Measurements from ENCODE around the gene CLIP1. TPM values are rescaled to one million over a fixed set of nuclear protein-coding genes. Genes with fewer than 3 reads are reported as not detected.

The CLIP1 gene
- polyA plus RNA-seq, 1 donor (not counting 4 experiments of a cell fraction or from before 2014, with no cell fraction given) = 54.0 TPM

- Histone ChIP-seq H3K9me3 (ENCODE audit: control insufficient read depth, low read depth, low read length) (no peaks in the 10 kb centered on the region), H2AFZ (ENCODE audit: control insufficient read depth, low read length) (no peak overlapping the region), H4K20me1 (ENCODE audit: control insufficient read depth, extremely low read depth, insufficient read depth, low read length) (no peaks in the 10 kb centered on the region), H3K4me3 (ENCODE audit: control insufficient read depth in 2 of 3, extremely low read depth in 1 of 3, insufficient read depth in 2 of 3, low read depth in 1 of 3, low read length in 3 of 3) (no peak overlapping the region), H3K4me1 (ENCODE audit: control insufficient read depth, extremely low read depth, insufficient read depth, low read length) (no peaks in the 10 kb centered on the region), H3K27ac (ENCODE audit: control insufficient read depth, insufficient read depth, low read length) (no peak overlapping the region), H3K36me3 (ENCODE audit: control insufficient read depth in 2 of 2, extremely low read depth in 1 of 2, insufficient read depth in 2 of 2, low read length in 2 of 2) (peaks cover 25 to 28% of the 10 kb centered on the region in 2 experiments), H3K9ac (ENCODE audit: control insufficient read depth, extremely low read depth, insufficient read depth, low read length) (no peak overlapping the region), H3K4me2 (ENCODE audit: control insufficient read depth, extremely low read depth, insufficient read depth, low read depth, low read length) (no peak overlapping the region), H3K79me2 (ENCODE audit: control insufficient read depth, insufficient read depth, low read length) (no peaks in the 10 kb centered on the region), H3K9me1 (ENCODE audit: control insufficient read depth, extremely low read depth, insufficient read depth, low read length) (no peaks in the 10 kb centered on the region), H3K27me3 (ENCODE audit: control insufficient read depth, extremely low read depth, insufficient read depth, low read length) (no peaks in the 10 kb centered on the region)
- DNase-seq (ENCODE audit: low read depth, low spot score) (no peak), FAIRE-seq (no peak)
- dilution Hi-C loops (cut with MboI; ENCODE audit: extremely low pct_ligation_motif_present, low sequenced_read_pairs) = no loop called here
- TF ChIP-seq, protein P1, sequence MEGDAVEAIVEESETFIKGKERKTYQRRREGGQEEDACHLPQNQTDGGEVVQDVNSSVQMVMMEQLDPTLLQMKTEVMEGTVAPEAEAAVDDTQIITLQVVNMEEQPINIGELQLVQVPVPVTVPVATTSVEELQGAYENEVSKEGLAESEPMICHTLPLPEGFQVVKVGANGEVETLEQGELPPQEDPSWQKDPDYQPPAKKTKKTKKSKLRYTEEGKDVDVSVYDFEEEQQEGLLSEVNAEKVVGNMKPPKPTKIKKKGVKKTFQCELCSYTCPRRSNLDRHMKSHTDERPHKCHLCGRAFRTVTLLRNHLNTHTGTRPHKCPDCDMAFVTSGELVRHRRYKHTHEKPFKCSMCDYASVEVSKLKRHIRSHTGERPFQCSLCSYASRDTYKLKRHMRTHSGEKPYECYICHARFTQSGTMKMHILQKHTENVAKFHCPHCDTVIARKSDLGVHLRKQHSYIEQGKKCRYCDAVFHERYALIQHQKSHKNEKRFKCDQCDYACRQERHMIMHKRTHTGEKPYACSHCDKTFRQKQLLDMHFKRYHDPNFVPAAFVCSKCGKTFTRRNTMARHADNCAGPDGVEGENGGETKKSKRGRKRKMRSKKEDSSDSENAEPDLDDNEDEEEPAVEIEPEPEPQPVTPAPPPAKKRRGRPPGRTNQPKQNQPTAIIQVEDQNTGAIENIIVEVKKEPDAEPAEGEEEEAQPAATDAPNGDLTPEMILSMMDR (optimal IDR thresholded peaks at IDR 0.05 in 1 of 3, IDR thresholded peaks at IDR 0.05 in 1 of 3, conservative IDR thresholded peaks at IDR 0.05 in 1 of 3; ENCODE audit: extremely low read depth in 1 of 3, insufficient read depth in 2 of 3, low read length in 3 of 3) = no peak
- no peak for TF ChIP-seq EZH2 (IDR thresholded peaks at IDR 0.05; ENCODE audit: low read length)
Measured at GRCh38 chr12:122354958-122355641, 67.4 kb downstream of the CLIP1 start.

DNA sequence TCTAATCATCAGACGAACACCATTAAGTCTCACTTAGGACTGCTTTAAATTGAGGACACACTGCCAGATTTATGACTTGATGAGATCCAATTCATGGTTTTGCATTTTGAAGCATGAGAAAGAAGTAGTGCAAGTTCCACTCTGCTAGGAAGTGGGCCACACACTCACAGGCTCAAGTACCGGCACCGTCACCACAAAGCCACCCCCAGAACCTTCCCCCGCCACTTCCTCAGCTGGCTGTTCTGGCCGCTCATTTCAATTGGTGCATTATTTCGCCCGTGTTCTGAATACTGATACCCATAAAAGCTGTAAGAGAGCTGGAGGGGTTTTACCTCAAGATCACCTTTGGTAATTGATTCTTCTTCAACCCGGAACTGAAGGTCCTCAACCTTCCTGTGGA is 70.1 kb downstream of the CLIP1 start:
- H3K4me3 ChIP-seq (ENCODE audit: control insufficient read depth in 2 of 3, extremely low read depth in 1 of 3, insufficient read depth in 2 of 3, low read depth in 1 of 3, low read length in 3 of 3) = no peak overlapping the region
- H3K4me2 ChIP-seq (ENCODE audit: control insufficient read depth, extremely low read depth, insufficient read depth, low read depth, low read length) = no peak overlapping the region
- H3K9me1 ChIP-seq (ENCODE audit: control insufficient read depth, extremely low read depth, insufficient read depth, low read length) = no peaks in the 10 kb centered on the region
- no peak overlapping the region for H2AFZ ChIP-seq (ENCODE audit: control insufficient read depth, low read length)
- no peak for FAIRE-seq
- H3K9ac ChIP-seq (ENCODE audit: control insufficient read depth, extremely low read depth, insufficient read depth, low read length) = no peak overlapping the region
- no peaks in the 10 kb centered on the region for H3K79me2 ChIP-seq (ENCODE audit: control insufficient read depth, insufficient read depth, low read length)
- no peak overlapping the region for H3K27ac ChIP-seq (ENCODE audit: control insufficient read depth, insufficient read depth, low read length)
- H3K36me3 ChIP-seq (ENCODE audit: control insufficient read depth in 2 of 2, extremely low read depth in 1 of 2, insufficient read depth in 2 of 2, low read length in 2 of 2) = peaks cover 20 to 23% of the 10 kb centered on the region in 2 experiments
- no peaks in the 10 kb centered on the region for H3K9me3 ChIP-seq (ENCODE audit: control insufficient read depth, low read depth, low read length)
- no peaks in the 10 kb centered on the region for H3K27me3 ChIP-seq (ENCODE audit: control insufficient read depth, extremely low read depth, insufficient read depth, low read length)
- no peaks in the 10 kb centered on the region for H4K20me1 ChIP-seq (ENCODE audit: control insufficient read depth, extremely low read depth, insufficient read depth, low read length)
- H3K4me1 ChIP-seq (ENCODE audit: control insufficient read depth, extremely low read depth, insufficient read depth, low read length) = no peaks in the 10 kb centered on the region
- TF ChIP-seq, protein P1 (optimal IDR thresholded peaks at IDR 0.05 in 1 of 3, IDR thresholded peaks at IDR 0.05 in 1 of 3, conservative IDR thresholded peaks at IDR 0.05 in 1 of 3; ENCODE audit: extremely low read depth in 1 of 3, insufficient read depth in 2 of 3, low read length in 3 of 3) = no peak
- TF ChIP-seq EZH2 (IDR thresholded peaks at IDR 0.05; ENCODE audit: low read length) = no peak
- DNase-seq (ENCODE audit: low read depth, low spot score) = no peak
- dilution Hi-C loops (cut with MboI; ENCODE audit: extremely low pct_ligation_motif_present, low sequenced_read_pairs) = no loop called here
